ENCODE data around the gene MED6.

DNA sequence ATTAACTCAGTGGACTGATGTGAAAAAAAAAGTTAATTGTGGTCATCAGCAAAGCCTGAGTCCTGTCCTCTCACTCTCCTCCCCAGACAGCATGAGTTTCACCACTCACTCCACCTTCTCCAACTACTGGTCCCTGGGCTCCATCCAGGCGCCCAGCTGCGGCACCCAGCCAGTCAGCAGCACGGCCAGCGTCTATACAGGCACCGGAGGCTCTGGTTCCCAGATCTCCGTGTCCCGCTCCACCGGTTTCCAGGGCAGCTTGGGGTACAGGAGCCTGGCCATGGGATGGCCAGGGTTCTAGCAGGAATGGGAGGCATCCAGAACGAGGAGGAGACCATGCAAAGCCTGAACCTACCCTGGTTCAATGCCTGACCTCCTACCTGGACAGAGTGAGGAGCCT, 6.0 kb downstream of the MED6 start:
- TF ChIP-seq, protein P1, sequence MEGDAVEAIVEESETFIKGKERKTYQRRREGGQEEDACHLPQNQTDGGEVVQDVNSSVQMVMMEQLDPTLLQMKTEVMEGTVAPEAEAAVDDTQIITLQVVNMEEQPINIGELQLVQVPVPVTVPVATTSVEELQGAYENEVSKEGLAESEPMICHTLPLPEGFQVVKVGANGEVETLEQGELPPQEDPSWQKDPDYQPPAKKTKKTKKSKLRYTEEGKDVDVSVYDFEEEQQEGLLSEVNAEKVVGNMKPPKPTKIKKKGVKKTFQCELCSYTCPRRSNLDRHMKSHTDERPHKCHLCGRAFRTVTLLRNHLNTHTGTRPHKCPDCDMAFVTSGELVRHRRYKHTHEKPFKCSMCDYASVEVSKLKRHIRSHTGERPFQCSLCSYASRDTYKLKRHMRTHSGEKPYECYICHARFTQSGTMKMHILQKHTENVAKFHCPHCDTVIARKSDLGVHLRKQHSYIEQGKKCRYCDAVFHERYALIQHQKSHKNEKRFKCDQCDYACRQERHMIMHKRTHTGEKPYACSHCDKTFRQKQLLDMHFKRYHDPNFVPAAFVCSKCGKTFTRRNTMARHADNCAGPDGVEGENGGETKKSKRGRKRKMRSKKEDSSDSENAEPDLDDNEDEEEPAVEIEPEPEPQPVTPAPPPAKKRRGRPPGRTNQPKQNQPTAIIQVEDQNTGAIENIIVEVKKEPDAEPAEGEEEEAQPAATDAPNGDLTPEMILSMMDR (IDR thresholded peaks at IDR 0.05): no peak
- TF ChIP-seq POLR2A (IDR thresholded peaks at IDR 0.05): no peak

Data from adrenal gland (tissue), 5 donors.